ENCODE data around the gene C10orf105. TPM values are rescaled to one million over a fixed set of nuclear protein-coding genes. Genes with fewer than 3 reads are reported as not detected.

C10orf105 gene
- polyA plus RNA-seq, 1 of the 3 experiments (the other 2 are of a cell fraction): not detected

DNA sequence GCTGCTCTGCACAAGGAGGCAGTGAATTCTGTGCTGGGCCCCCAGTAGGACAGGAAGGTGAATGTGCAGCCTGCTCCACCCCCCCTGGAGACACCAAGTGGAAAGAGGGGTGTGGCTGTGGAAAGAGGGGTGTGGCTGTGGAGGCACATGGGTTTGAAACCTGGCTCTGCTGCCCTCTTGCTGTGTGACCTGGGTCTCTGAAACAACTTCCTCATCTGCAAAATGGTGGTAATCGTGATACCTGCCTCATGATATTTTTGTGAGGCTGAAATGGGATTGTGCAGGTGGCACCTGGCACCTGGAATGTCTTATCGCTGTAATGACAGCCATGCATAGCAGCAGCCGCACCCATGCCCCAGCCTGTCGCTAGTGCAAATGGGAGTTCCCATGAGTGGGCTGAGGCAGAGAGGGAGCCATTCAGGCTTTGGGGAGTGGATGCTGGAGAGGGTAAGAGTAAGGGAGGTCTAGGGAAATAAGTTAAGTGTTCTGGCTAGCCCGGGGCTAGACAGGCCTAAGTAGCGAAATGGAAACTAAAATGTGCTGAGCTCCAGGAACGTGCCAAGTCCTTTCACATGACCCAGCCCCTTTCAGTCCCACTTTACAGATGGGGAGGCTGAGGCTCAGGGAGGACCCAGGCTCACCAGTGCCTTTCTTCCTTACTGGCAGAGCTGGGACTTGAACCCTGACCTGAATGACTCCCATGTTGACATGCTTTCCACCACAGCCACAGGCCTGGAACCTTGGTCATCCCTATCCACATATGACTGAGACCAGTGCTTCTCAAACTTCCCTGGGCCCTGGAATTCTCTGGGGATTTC, 35.0 kb downstream of the C10orf105 start:
- peaks cover 15% of the 10 kb centered on the region for H3K27me3 ChIP-seq (ENCODE audit: insufficient read depth)

DNA sequence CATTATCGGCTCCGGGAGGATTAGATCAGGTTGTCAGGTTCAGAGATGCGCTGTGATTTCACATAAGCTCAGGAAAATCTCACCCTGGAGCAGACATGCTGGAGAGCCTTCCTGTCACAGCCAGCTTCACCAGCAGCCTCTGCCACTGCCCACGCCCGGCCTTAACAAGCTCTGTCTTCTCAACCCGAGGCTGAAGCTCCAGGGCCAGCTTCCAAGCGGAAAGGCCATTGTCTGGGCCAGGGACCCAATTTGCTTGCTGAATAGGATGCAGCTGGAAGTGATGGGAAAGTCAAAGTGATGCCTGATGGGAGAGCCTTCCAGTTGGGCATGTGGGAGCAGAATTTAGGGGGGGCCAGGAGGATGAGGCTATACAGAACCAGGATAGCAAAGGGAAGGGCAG, 36.3 kb downstream of the C10orf105 start:
- POLR2A ChIA-PET: no interaction called here
- Histone ChIP-seq H3K27me3 (ENCODE audit: insufficient read depth) (peaks cover 20% of the 10 kb centered on the region), H3K9ac (no peak overlapping the region), H3K27ac (ENCODE audit: low read depth in 2 of 2, low read length in 1 of 2) (no peak overlapping the region), H3K9me2 (no peaks in the 10 kb centered on the region), H3K4me1 (ENCODE audit: control insufficient read depth in 1 of 2, insufficient read depth in 2 of 2, low read depth in 1 of 2, low read length in 1 of 2) (no peaks in the 10 kb centered on the region), H3K4me3 (ENCODE audit: low read depth in 2 of 2, low read length in 1 of 2) (no peak overlapping the region), H4K20me1 (ENCODE audit: insufficient read depth) (no peaks in the 10 kb centered on the region), H3K79me2 (ENCODE audit: insufficient read depth) (no peaks in the 10 kb centered on the region), H2AFZ (ENCODE audit: low read depth) (no peak overlapping the region), H3K4me2 (no peak overlapping the region), H3K36me3 (replicated peaks in 1 of 2; ENCODE audit: control insufficient read depth in 1 of 2, insufficient read depth in 2 of 2, low read length in 1 of 2) (no peaks in the 10 kb centered on the region), H3F3A (replicated peaks; ENCODE audit: insufficient read depth) (peaks cover 3% of the 10 kb centered on the region), H3K9me3 (no peaks in the 10 kb centered on the region)
- CTCF ChIA-PET: interaction anchor here (0.9 to 7.0 kb wide), 5 partner anchors 14 to 367 kb away, joined by 3 to 52 read pairs (median 4); partner anchors contain the start of gene SLC29A3
- no peak for TF ChIP-seq RCOR1 (IDR thresholded peaks at IDR 0.05; ENCODE audit: low read length)
- no peak for TF ChIP-seq POLR2AphosphoS5 (IDR thresholded peaks at IDR 0.05; ENCODE audit: low read depth, low read length)
- TF ChIP-seq, protein P1, sequence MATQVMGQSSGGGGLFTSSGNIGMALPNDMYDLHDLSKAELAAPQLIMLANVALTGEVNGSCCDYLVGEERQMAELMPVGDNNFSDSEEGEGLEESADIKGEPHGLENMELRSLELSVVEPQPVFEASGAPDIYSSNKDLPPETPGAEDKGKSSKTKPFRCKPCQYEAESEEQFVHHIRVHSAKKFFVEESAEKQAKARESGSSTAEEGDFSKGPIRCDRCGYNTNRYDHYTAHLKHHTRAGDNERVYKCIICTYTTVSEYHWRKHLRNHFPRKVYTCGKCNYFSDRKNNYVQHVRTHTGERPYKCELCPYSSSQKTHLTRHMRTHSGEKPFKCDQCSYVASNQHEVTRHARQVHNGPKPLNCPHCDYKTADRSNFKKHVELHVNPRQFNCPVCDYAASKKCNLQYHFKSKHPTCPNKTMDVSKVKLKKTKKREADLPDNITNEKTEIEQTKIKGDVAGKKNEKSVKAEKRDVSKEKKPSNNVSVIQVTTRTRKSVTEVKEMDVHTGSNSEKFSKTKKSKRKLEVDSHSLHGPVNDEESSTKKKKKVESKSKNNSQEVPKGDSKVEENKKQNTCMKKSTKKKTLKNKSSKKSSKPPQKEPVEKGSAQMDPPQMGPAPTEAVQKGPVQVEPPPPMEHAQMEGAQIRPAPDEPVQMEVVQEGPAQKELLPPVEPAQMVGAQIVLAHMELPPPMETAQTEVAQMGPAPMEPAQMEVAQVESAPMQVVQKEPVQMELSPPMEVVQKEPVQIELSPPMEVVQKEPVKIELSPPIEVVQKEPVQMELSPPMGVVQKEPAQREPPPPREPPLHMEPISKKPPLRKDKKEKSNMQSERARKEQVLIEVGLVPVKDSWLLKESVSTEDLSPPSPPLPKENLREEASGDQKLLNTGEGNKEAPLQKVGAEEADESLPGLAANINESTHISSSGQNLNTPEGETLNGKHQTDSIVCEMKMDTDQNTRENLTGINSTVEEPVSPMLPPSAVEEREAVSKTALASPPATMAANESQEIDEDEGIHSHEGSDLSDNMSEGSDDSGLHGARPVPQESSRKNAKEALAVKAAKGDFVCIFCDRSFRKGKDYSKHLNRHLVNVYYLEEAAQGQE (IDR thresholded peaks at IDR 0.05; ENCODE audit: low read depth, low read length): no peak
- no peak for TF ChIP-seq GABPA (IDR thresholded peaks at IDR 0.05; ENCODE audit: low read depth)
- TF ChIP-seq EZH2phosphoT487 (IDR thresholded peaks at IDR 0.05; ENCODE audit: borderline replicate concordance, low read depth): no peak
- no peak for TF ChIP-seq RXRA (IDR thresholded peaks at IDR 0.05; ENCODE audit: borderline replicate concordance, low read depth)
- TF ChIP-seq SIN3A (IDR thresholded peaks at IDR 0.05; ENCODE audit: borderline replicate concordance, low read depth, low read length): no peak
- TF ChIP-seq ELF1 (IDR thresholded peaks at IDR 0.05): no peak
- 58% methylated on average over 7 of the region's 7 CpGs for WGBS (ENCODE audit: low lambda C conversion rate)
- DNase-seq: no peak

More for the DNA sequence above, 35.0 kb downstream of the C10orf105 start:
- no peak for DNase-seq
- POLR2A ChIA-PET: no interaction called here
- no peak overlapping the region for H2AFZ ChIP-seq (ENCODE audit: low read depth)
- TF ChIP-seq FOSL2 (IDR thresholded peaks at IDR 0.05; ENCODE audit: borderline replicate concordance, low read depth) (no peak), YY1 (IDR thresholded peaks at IDR 0.05; ENCODE audit: low read depth) (no peak), CHD2 (IDR thresholded peaks at IDR 0.05; ENCODE audit: low read length, partially characterized antibody) (no peak)
- TF ChIP-seq, protein P2, sequence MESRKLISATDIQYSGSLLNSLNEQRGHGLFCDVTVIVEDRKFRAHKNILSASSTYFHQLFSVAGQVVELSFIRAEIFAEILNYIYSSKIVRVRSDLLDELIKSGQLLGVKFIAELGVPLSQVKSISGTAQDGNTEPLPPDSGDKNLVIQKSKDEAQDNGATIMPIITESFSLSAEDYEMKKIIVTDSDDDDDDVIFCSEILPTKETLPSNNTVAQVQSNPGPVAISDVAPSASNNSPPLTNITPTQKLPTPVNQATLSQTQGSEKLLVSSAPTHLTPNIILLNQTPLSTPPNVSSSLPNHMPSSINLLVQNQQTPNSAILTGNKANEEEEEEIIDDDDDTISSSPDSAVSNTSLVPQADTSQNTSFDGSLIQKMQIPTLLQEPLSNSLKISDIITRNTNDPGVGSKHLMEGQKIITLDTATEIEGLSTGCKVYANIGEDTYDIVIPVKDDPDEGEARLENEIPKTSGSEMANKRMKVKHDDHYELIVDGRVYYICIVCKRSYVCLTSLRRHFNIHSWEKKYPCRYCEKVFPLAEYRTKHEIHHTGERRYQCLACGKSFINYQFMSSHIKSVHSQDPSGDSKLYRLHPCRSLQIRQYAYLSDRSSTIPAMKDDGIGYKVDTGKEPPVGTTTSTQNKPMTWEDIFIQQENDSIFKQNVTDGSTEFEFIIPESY (IDR thresholded peaks at IDR 0.05; ENCODE audit: borderline replicate concordance, low read depth): no peak
- H3K4me1 ChIP-seq (ENCODE audit: control insufficient read depth in 1 of 2, insufficient read depth in 2 of 2, low read depth in 1 of 2, low read length in 1 of 2): no peaks in the 10 kb centered on the region
- H4K20me1 ChIP-seq (ENCODE audit: insufficient read depth): no peaks in the 10 kb centered on the region
- H3K27ac ChIP-seq (ENCODE audit: low read depth in 2 of 2, low read length in 1 of 2): no peak overlapping the region
- H3K36me3 ChIP-seq (replicated peaks in 1 of 2; ENCODE audit: control insufficient read depth in 1 of 2, insufficient read depth in 2 of 2, low read length in 1 of 2): no peaks in the 10 kb centered on the region
- peaks cover 3% of the 10 kb centered on the region for H3F3A ChIP-seq (replicated peaks; ENCODE audit: insufficient read depth)
- CTCF ChIA-PET: interaction anchor here (0.6 to 7.0 kb wide), 5 partner anchors 13 to 365 kb away, joined by 3 to 52 read pairs (median 3); partner anchors contain the start of gene SLC29A3
- no peaks in the 10 kb centered on the region for H3K79me2 ChIP-seq (ENCODE audit: insufficient read depth)
- WGBS (ENCODE audit: low lambda C conversion rate): 61% methylated on average over 7 of the region's 7 CpGs
- H3K4me2 ChIP-seq: no peak overlapping the region
- H3K9me2 ChIP-seq: no peaks in the 10 kb centered on the region
- H3K9me3 ChIP-seq: no peaks in the 10 kb centered on the region
- no peak overlapping the region for H3K4me3 ChIP-seq (ENCODE audit: low read depth in 2 of 2, low read length in 1 of 2)
- no peak overlapping the region for H3K9ac ChIP-seq
